HepG2 (cell line): ENCODE measurements around the gene RHOD. TPM values are rescaled to one million over a fixed set of nuclear protein-coding genes. Genes with fewer than 3 reads are reported as not detected.

Experiments
- ATAC-seq: fragments of 200-7000 bp; cut with Tn5 transposase; 3 replicates; pipeline ENCODE4 v1.9.1; 2020; ENCODE audit warnings: mild to moderate bottlenecking, moderate library complexity
- BruUV-seq: library from RNA; stranded (reverse); fragments of 400-500 nt; replicated peaks from 2 replicates; lab custom pipeline; 2021; lab: Mats Ljungman, UMichigan
- CTCF ChIA-PET: fragments of 300-600 bp; formaldehyde crosslinking; extraction: SDS; loops from one replicate; lab custom pipeline; 2021; ENCODE audit warnings: low total read pairs, inconsistent platforms, low intra/inter-chr PET ratio; lab: Yijun Ruan, JAX
- POLR2A ChIA-PET: fragments of 350-600 bp; sonication (Branson Sonifier 250); formaldehyde crosslinking; loops from one replicate; lab custom pipeline; 2020; ENCODE audit warnings: antibody characterized with exemption, inconsistent platforms; lab: Yijun Ruan, JAX
- DNase-seq: peaks from one replicate; pipeline ENCODE4 v3.0.0-alpha.2; 2015; ENCODE audit warnings: low spot score
- FAIRE-seq: peaks from 3 replicates; lab custom pipeline; 2011; peaks lifted over from hg19 to GRCh38; lab: Jason Lieb, UNC
- H2AFZ ChIP-seq: one replicate; pipeline ENCODE4 v1.6.1; 2011; ENCODE audit warnings: low read length, inconsistent platforms
- H3K27ac ChIP-seq: fragments of 300-600 bp; 3 replicates; pipeline ENCODE4 v1.8.0; 2011; ENCODE audit warnings: mixed run types, mild to moderate bottlenecking, mixed read lengths, low read length, inconsistent platforms; ENCODE audit not compliant: insufficient read depth; ENCODE audit errors: extremely low read length
- H3K27me3 ChIP-seq, 2 experiments: fragments of 200-600 bp in 1 of 2; 2 replicates in 1 of 2; 3 replicates in 1 of 2; pipeline versions ENCODE4 v1.6.0 to v1.8.0; 2011; ENCODE audit warnings: low read length in 2 of 2, mild to moderate bottlenecking in 2 of 2, moderate library complexity in 2 of 2, inconsistent platforms in 1 of 2; ENCODE audit not compliant: insufficient read depth in 2 of 2, control insufficient read depth in 1 of 2
- H3K36me3 ChIP-seq, 2 experiments: fragments of 200-600 bp in 1 of 2; replicated peaks in 1 of 2; 2 replicates in 1 of 2; 3 replicates in 1 of 2; pipeline versions ENCODE4 v1.5.1 to v1.8.0; 2011; ENCODE audit warnings: low read length in 2 of 2, inconsistent platforms in 1 of 2; ENCODE audit not compliant: insufficient read depth in 2 of 2, control insufficient read depth in 1 of 2
- H3K4me1 ChIP-seq: 2 replicates; pipeline ENCODE4 v1.5.1; 2012; ENCODE audit warnings: low read length, inconsistent platforms; ENCODE audit not compliant: insufficient read depth
- H3K4me2 ChIP-seq: 2 replicates; pipeline ENCODE4 v1.6.0; 2011; ENCODE audit warnings: low read depth, low read length, inconsistent platforms
- H3K4me3 ChIP-seq, 3 experiments: fragments of 200-600 bp in 1 of 3; sonication (generic), shearing (Covaris generic) in 1 of 3; replicated peaks in 1 of 3; 2 replicates each; pipeline ENCODE4 v1.5.1; 2011 to 2016; ENCODE audit warnings: low read length in 3 of 3, inconsistent platforms in 2 of 3, low read depth in 2 of 3, mild to moderate bottlenecking in 2 of 3, control low read depth in 1 of 3, mixed read lengths in 1 of 3; ENCODE audit not compliant: insufficient read depth in 1 of 3
- H3K79me2 ChIP-seq: one replicate; pipeline ENCODE4 v1.6.1; 2011; ENCODE audit warnings: low read length, inconsistent platforms; ENCODE audit not compliant: insufficient read depth
- H3K9ac ChIP-seq: 2 replicates; pipeline ENCODE4 v1.6.0; 2011; ENCODE audit warnings: mild to moderate bottlenecking, low read depth, low read length, inconsistent platforms; ENCODE audit not compliant: insufficient read depth
- H3K9me3 ChIP-seq: 2 replicates; pipeline ENCODE4 v1.5.1; 2012; ENCODE audit warnings: mild to moderate bottlenecking, low read length
- H4K20me1 ChIP-seq: 2 replicates; pipeline ENCODE4 v1.6.0; 2011; ENCODE audit warnings: inconsistent platforms, mild to moderate bottlenecking, low read length, moderate library complexity; ENCODE audit not compliant: insufficient read depth
- ADNP ChIP-seq: sonication (generic); formaldehyde crosslinking; IDR thresholded peaks from 2 replicates; pipeline ENCODE4 v1.4.0; 2020; ENCODE audit warnings: missing genetic modification reagents
- ATM ChIP-seq: fragments of 450-650 bp; IDR thresholded peaks from 2 replicates; pipeline ENCODE4 v1.7.1; 2017; ENCODE audit warnings: mild to moderate bottlenecking, borderline replicate concordance
- BCL6 ChIP-seq: IDR thresholded peaks from 2 replicates; pipeline ENCODE4 v1.6.1; 2016; ENCODE audit warnings: missing genetic modification reagents, missing compliant biosample characterization
- MAFG ChIP-seq: sonication (generic); formaldehyde crosslinking; IDR thresholded peaks from 2 replicates; pipeline ENCODE4 v1.5.1; 2020; ENCODE audit warnings: mild to moderate bottlenecking, missing genetic modification reagents
- MED13 ChIP-seq: sonication (generic); formaldehyde crosslinking; IDR thresholded peaks from 2 replicates; pipeline ENCODE4 v1.5.0; 2020; ENCODE audit warnings: missing genetic modification reagents
- ONECUT2 ChIP-seq: sonication (generic); formaldehyde crosslinking; IDR thresholded peaks from 2 replicates; pipeline ENCODE4 v1.4.0; 2020; ENCODE audit warnings: missing genetic modification reagents
- SMYD3 ChIP-seq: sonication (generic); formaldehyde crosslinking; IDR thresholded peaks from 2 replicates; pipeline ENCODE4 v1.8.1; 2023; ENCODE audit warnings: mild to moderate bottlenecking, missing genetic modification reagents
- THYN1 ChIP-seq: sonication (generic); formaldehyde crosslinking; IDR thresholded peaks from 2 replicates; pipeline ENCODE4 v1.8.1; 2023; ENCODE audit warnings: low read depth, mild to moderate bottlenecking, moderate library complexity, missing genetic modification reagents, borderline replicate concordance
- ZBTB3 ChIP-seq: sonication (generic); formaldehyde crosslinking; IDR thresholded peaks from 2 replicates; pipeline ENCODE4 v1.4.0; 2020; ENCODE audit warnings: low read depth, mild to moderate bottlenecking, moderate library complexity, missing genetic modification reagents, borderline replicate concordance
- ZFAT ChIP-seq: sonication (generic); formaldehyde crosslinking; conservative IDR thresholded peaks from 2 replicates; pipeline ENCODE4 v1.8.1; 2023; ENCODE audit warnings: missing genetic modification reagents, inconsistent platforms
- ZNF20 ChIP-seq: sonication (generic); formaldehyde crosslinking; IDR thresholded peaks from 2 replicates; pipeline ENCODE4 v1.4.0; 2020; ENCODE audit warnings: mild to moderate bottlenecking, moderate library complexity, missing genetic modification reagents
- ZNF3 ChIP-seq: IDR thresholded peaks from 2 replicates; pipeline ENCODE4 v1.7.0; 2017; ENCODE audit warnings: inconsistent platforms
- ZNF333 ChIP-seq: sonication (generic); formaldehyde crosslinking; IDR thresholded peaks from 2 replicates; pipeline ENCODE4 v1.4.0; 2020; ENCODE audit warnings: mild to moderate bottlenecking, missing genetic modification reagents, borderline replicate concordance
- ZNF562 ChIP-seq: sonication (generic); formaldehyde crosslinking; IDR thresholded peaks from 2 replicates; pipeline ENCODE4 v1.8.0; 2022; ENCODE audit warnings: missing genetic modification reagents, borderline replicate concordance
- ZNF75D ChIP-seq: sonication (generic); formaldehyde crosslinking; IDR thresholded peaks from 2 replicates; pipeline ENCODE4 v1.8.1; 2023; ENCODE audit warnings: missing genetic modification reagents, mild to moderate bottlenecking, borderline replicate concordance
- WGBS: methylation state at CpG from one replicate; pipeline ENCODE4 v1.1.6; 2017; ENCODE audit warnings: low lambda C conversion rate; 5-methylcytosine and 5-hydroxymethylcytosine counted together
- in situ Hi-C: cut with HindIII; loops from 2 replicates; pipeline ENCODE4 v1.10.0; 2017; ENCODE audit warnings: low pct_unique_long_range_greater_than_20kb; ENCODE audit not compliant: extremely low pct_ligation_motif_present
- intact Hi-C: fragments of 100-400 bp; cut with micrococcal nuclease; formaldehyde crosslinking; loops from one replicate; pipeline ENCODE4 v1.10.0; 2022; ENCODE audit not compliant: unreplicated experiment
- polyA plus RNA-seq, 8 experiments: library from polyadenylated mRNA; depleted of rRNA in 3 of 8; stranded (reverse) in 7 of 8; unstranded in 1 of 8; fragments of >200 nt; fragmentation: Illumina TruSeq in 4 of 8; extraction: Trizol in 4 of 8; gene quantifications; 2 replicates each; pipeline versions ENCODE4 v1.2.1 to v1.2.3, GENCODE V29; 2011 to 2016; ENCODE audit warnings: low read depth in 4 of 8, missing spikeins in 1 of 8, mixed read lengths in 1 of 8; ENCODE audit not compliant: insufficient read depth in 1 of 8
- total RNA-seq, 5 experiments: library from RNA; depleted of rRNA; stranded (reverse); fragments of >200 nt; fragmentation: Illumina TruSeq; extraction: Trizol; gene quantifications; 2 replicates each; pipeline ENCODE4 v1.2.3, GENCODE V29; 2016; ENCODE audit warnings: low read depth in 1 of 5
- TF ChIP-seq, protein P1 (sequence below): sonication (generic); formaldehyde crosslinking; IDR thresholded peaks from 2 replicates; pipeline ENCODE4 v1.5.0; 2020; ENCODE audit warnings: mild to moderate bottlenecking, missing genetic modification reagents, borderline replicate concordance
- TF ChIP-seq, protein P2 (sequence below): sonication (generic); formaldehyde crosslinking; IDR thresholded peaks from 2 replicates; pipeline ENCODE4 v1.5.0; 2020; ENCODE audit warnings: missing genetic modification reagents, mild to moderate bottlenecking, borderline replicate concordance

The RHOD gene
- total and polyA plus RNA-seq, 2 of the 13 experiments (the other 11 are each of a cell fraction or from before 2014, with no cell fraction given) = 0.27 to 0.98 TPM

DNA sequence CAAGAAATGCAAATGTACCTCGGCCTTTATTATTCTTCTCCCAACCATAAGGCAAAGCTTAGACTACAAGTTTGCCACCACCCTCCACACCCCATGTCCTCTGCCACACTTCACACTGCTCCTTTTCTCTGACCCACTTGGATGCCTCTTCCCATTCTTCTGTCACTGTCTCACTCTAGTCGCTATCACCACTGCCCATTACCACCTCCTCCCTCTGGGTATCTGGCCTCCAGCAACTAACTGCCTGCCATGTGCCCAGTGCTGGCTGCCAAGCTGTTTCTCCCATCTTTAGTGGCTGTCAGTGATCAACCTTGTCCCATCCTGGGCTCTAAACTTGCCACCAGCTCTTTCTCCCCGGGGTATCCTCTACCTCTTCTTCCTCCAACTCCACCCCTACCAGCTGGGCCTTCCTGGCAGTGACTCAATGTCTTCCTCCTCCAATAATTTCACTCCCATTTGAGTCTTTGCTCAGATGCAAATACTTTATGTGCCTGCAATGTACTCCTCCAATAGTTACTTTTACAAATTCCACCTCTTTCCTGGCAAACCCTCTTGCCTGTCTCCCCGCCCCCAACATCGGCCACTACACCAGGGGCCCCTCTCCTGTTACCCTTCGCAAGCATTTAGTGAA, 42.3 kb downstream of the RHOD start:
- Histone ChIP-seq H3K9ac (no peak overlapping the region), H3K4me2 (no peak overlapping the region), H3K4me1 (peaks cover 25% of the 10 kb centered on the region), H2AFZ (no peak overlapping the region), H4K20me1 (no peaks in the 10 kb centered on the region), H3K9me3 (no peaks in the 10 kb centered on the region), H3K27me3 (peaks cover 0 to 7% of the 10 kb centered on the region in 2 experiments; a peak in 4 of 5 replicates), H3K79me2 (no peaks in the 10 kb centered on the region), H3K27ac (no peak overlapping the region), H3K4me3 (no peak overlapping the region), H3K36me3 (no peaks in the 10 kb centered on the region)
- 48% methylated on average over 6 of the region's 6 CpGs for WGBS
- ChIA-PET POLR2A (no interaction called here), CTCF (no interaction called here)
- no peak for DNase-seq
- TF ChIP-seq, protein P1, sequence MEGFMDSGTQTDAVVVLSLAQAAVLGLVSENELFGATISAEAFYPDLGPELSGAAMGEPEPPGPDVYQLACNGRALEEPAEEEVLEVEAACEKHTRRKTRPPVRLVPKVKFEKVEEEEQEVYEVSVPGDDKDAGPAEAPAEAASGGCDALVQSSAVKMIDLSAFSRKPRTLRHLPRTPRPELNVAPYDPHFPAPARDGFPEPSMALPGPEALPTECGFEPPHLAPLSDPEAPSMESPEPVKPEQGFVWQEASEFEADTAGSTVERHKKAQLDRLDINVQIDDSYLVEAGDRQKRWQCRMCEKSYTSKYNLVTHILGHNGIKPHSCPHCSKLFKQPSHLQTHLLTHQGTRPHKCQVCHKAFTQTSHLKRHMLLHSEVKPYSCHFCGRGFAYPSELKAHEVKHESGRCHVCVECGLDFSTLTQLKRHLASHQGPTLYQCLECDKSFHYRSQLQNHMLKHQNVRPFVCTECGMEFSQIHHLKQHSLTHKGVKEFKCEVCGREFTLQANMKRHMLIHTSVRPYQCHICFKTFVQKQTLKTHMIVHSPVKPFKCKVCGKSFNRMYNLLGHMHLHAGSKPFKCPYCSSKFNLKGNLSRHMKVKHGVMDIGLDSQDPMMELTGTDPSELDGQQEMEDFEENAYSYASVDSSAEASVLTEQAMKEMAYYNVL (CRISPR knock-in tag) = no peak
- TF ChIP-seq ZNF3 (CRISPR knock-in tag) = no peak
- TF ChIP-seq MAFG (CRISPR knock-in tag) = no peak
- TF ChIP-seq ZFAT = no peak
- TF ChIP-seq ZNF75D (CRISPR knock-in tag) = no peak
- no peak for TF ChIP-seq ONECUT2 (CRISPR knock-in tag)
- TF ChIP-seq ADNP (CRISPR knock-in tag) = no peak
- no peak for TF ChIP-seq ZBTB3 (CRISPR knock-in tag)
- no peak for TF ChIP-seq MED13 (CRISPR knock-in tag)
- TF ChIP-seq SMYD3 (CRISPR knock-in tag) = no peak
- TF ChIP-seq ZNF20 (CRISPR knock-in tag) = no peak
- no peak for TF ChIP-seq ZNF562
- no peak for TF ChIP-seq ATM
- TF ChIP-seq, protein P2, sequence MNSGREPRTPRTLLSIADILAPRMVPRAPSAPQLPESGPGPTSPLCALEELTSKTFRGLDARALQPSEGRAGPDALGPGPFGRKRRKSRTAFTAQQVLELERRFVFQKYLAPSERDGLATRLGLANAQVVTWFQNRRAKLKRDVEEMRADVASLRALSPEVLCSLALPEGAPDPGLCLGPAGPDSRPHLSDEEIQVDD (CRISPR knock-in tag) = no peak
- TF ChIP-seq ZNF333 (CRISPR knock-in tag) = no peak
- no peak for TF ChIP-seq THYN1
- no peak for TF ChIP-seq BCL6 (CRISPR knock-in tag)
- no peak for ATAC-seq
- intact Hi-C loops (no loop called here), in situ Hi-C loops (no loop called here)
- FAIRE-seq = no peak
- no TSS peak for BruUV-seq
